ENCODE results near the gene UVRAG.

Gene UVRAG

GRCh38 chr11:75888416-75888815 is 73.4 kb downstream of the UVRAG start:
- DNase-seq, result no peak

GRCh38 chr11:75891947-75892739 is 77.1 kb downstream of the UVRAG start:
- no peak for DNase-seq

- DNase-seq, result no peak
These were observed 78.2 kb downstream of the UVRAG start for GRCh38 chr11:75893251-75893650.

GRCh38 chr11:75894036-75894585 is 79.1 kb downstream of the UVRAG start:
- no peak for DNase-seq

- DNase-seq, result no peak
These were observed 81.9 kb downstream of the UVRAG start for GRCh38 chr11:75896843-75897419.

- no peak for DNase-seq
These were observed 83.9 kb downstream of the UVRAG start for GRCh38 chr11:75898871-75899270.

- DNase-seq, result no peak
These were observed 84.8 kb downstream of the UVRAG start for GRCh38 chr11:75899806-75900205.

- no peak for DNase-seq
These were observed 85.8 kb downstream of the UVRAG start for GRCh38 chr11:75900848-75901247.

GRCh38 chr11:75902631-75903030 is 87.6 kb downstream of the UVRAG start:
- no peak for DNase-seq

GRCh38 chr11:75903276-75903675 is 88.3 kb downstream of the UVRAG start:
- DNase-seq, result no peak

- no peak for DNase-seq
These were observed 90.4 kb downstream of the UVRAG start for GRCh38 chr11:75905434-75905833.

GRCh38 chr11:75907906-75908527 is 93.0 kb downstream of the UVRAG start:
- DNase-seq, result no peak

- DNase-seq, result no peak
These were observed 95.6 kb downstream of the UVRAG start for GRCh38 chr11:75910426-75911145.

GRCh38 chr11:75911459-75911858 is 96.4 kb downstream of the UVRAG start:
- no peak for DNase-seq

GRCh38 chr11:75913984-75914383 is 99.0 kb downstream of the UVRAG start:
- no peak for DNase-seq

GRCh38 chr11:75916882-75917281 is 101.9 kb downstream of the UVRAG start:
- DNase-seq, result no peak

- DNase-seq, result no peak
These were observed 103.3 kb downstream of the UVRAG start for GRCh38 chr11:75918331-75918730.

- DNase-seq, result no peak
These were observed 104.5 kb downstream of the UVRAG start for GRCh38 chr11:75919525-75919924.

GRCh38 chr11:75920848-75921247 is 105.8 kb downstream of the UVRAG start:
- DNase-seq, result no peak

- DNase-seq, result no peak
These were observed 106.8 kb downstream of the UVRAG start for GRCh38 chr11:75921808-75922207.

GRCh38 chr11:75924966-75925784 is 110.2 kb downstream of the UVRAG start:
- no peak for DNase-seq

GRCh38 chr11:75925785-75926164 is 110.8 kb downstream of the UVRAG start:
- no peak for DNase-seq
